HepG2 (cell line): ENCODE data around the gene DHRS13. TPM values are rescaled to one million over a fixed set of nuclear protein-coding genes. Genes with fewer than 3 reads are reported as not detected.
A peak's percentile ranks its signal among the peaks of the same experiment; 100 is the strongest.

Experiments
- HCFC1 ChIP-seq: fragments of 150-350 bp; IDR thresholded peaks from 2 replicates; pipeline ENCODE4 v1.6.1; 2014; ENCODE audit warnings: low read depth, low read length
- RARA ChIP-seq: IDR thresholded peaks from 2 replicates; pipeline ENCODE4 v1.6.1; 2016; ENCODE audit warnings: missing genetic modification reagents, missing compliant biosample characterization
- SAP130 ChIP-seq: IDR thresholded peaks from 2 replicates; pipeline ENCODE4 v1.6.1; 2016; ENCODE audit warnings: low read depth
- ZBTB1 ChIP-seq: sonication (generic); formaldehyde crosslinking; IDR thresholded peaks from 2 replicates; pipeline ENCODE4 v1.4.0; 2020; ENCODE audit warnings: missing genetic modification reagents, borderline replicate concordance
- polyA plus RNA-seq, 8 experiments: library from polyadenylated mRNA; depleted of rRNA in 3 of 8; stranded (reverse) in 7 of 8; unstranded in 1 of 8; fragments of >200 nt; fragmentation: Illumina TruSeq in 4 of 8; extraction: Trizol in 4 of 8; gene quantifications; 2 replicates each; pipeline versions ENCODE4 v1.2.1 to v1.2.3, GENCODE V29; 2011 to 2016; ENCODE audit warnings: low read depth in 4 of 8, missing spikeins in 1 of 8, mixed read lengths in 1 of 8; ENCODE audit not compliant: insufficient read depth in 1 of 8
- total RNA-seq, 5 experiments: library from RNA; depleted of rRNA; stranded (reverse); fragments of >200 nt; fragmentation: Illumina TruSeq; extraction: Trizol; gene quantifications; 2 replicates each; pipeline ENCODE4 v1.2.3, GENCODE V29; 2016; ENCODE audit warnings: low read depth in 1 of 5
- TF ChIP-seq, protein P1 (sequence below): sonication (generic); formaldehyde crosslinking; IDR thresholded peaks from 2 replicates; pipeline ENCODE4 v1.4.0; 2020; ENCODE audit warnings: mild to moderate bottlenecking, missing genetic modification reagents
- TF ChIP-seq, protein P2 (sequence below): sonication (generic); formaldehyde crosslinking; IDR thresholded peaks from 2 replicates; pipeline ENCODE4; 2020; ENCODE audit warnings: missing genetic modification reagents, mild to moderate bottlenecking, borderline replicate concordance
- TF ChIP-seq, protein P3 (sequence below): sonication (generic); formaldehyde crosslinking; IDR thresholded peaks from 2 replicates; pipeline ENCODE4 v1.5.1; 2020; ENCODE audit warnings: mild to moderate bottlenecking, missing genetic modification reagents, moderate library complexity
- TF ChIP-seq, protein P4 (sequence below): sonication (generic); formaldehyde crosslinking; IDR thresholded peaks from 2 replicates; pipeline ENCODE4 v1.4.0; 2020; ENCODE audit warnings: missing genetic modification reagents
- TF ChIP-seq, protein P5 (sequence below): sonication (generic); formaldehyde crosslinking; IDR thresholded peaks from 2 replicates; pipeline ENCODE4 v1.8.0; 2022; ENCODE audit warnings: missing genetic modification reagents, mild to moderate bottlenecking, moderate library complexity, borderline replicate concordance
- TF ChIP-seq, protein P6 (sequence below): sonication (generic); formaldehyde crosslinking; conservative IDR thresholded peaks from 2 replicates; pipeline ENCODE4 v1.4.0; 2020; ENCODE audit warnings: missing genetic modification reagents

The DHRS13 gene
- total and polyA plus RNA-seq, 2 of the 13 experiments (the other 11 are each of a cell fraction or from before 2014, with no cell fraction given): 11.8 to 12.6 TPM

DNA sequence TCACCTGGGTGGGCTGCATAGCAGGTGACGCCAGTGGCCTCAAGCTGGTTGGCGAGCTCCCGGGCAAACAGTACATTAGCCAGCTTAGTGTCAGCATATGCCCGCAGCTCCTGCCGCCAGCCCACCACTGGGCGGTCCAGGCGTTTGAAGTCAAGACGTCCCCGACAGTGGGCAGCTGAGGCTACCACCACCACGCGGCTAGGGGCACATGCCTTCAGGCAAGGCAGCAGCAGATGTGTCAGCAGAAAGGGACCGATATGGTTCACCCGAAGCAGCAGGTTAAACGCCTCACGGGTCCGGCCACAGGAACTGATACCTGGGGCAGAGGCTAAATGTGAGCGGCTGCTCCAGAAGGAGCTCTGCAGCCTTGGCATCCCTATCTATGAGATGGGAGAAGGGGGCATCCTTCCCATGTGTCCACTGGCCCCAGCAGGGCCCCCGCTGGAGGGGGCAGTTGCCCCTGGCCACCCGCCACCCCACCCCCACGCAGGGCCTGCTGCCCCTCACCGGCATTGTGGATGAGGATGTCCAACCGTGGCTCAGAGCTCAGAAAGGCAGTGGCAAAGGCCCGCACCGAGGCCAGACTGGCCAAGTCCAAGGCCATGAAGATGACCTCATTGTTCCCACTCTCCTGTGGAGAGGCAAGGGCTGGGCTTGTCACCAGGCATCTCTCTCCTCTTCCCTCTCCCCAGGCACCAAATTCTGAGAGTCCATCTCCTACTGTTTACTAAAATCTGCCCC is 1.7 kb downstream of the DHRS13 start (continued):
- TF ChIP-seq RARA: peak; percentile 81
- no peak for TF ChIP-seq ZBTB1 (CRISPR knock-in tag)
- TF ChIP-seq, protein P1, sequence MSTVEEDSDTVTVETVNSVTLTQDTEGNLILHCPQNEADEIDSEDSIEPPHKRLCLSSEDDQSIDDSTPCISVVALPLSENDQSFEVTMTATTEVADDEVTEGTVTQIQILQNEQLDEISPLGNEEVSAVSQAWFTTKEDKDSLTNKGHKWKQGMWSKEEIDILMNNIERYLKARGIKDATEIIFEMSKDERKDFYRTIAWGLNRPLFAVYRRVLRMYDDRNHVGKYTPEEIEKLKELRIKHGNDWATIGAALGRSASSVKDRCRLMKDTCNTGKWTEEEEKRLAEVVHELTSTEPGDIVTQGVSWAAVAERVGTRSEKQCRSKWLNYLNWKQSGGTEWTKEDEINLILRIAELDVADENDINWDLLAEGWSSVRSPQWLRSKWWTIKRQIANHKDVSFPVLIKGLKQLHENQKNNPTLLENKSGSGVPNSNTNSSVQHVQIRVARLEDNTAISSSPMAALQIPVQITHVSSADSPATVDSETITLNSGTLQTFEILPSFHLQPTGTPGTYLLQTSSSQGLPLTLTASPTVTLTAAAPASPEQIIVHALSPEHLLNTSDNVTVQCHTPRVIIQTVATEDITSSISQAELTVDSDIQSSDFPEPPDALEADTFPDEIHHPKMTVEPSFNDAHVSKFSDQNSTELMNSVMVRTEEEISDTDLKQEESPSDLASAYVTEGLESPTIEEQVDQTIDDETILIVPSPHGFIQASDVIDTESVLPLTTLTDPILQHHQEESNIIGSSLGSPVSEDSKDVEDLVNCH: no peak
- TF ChIP-seq, protein P2, sequence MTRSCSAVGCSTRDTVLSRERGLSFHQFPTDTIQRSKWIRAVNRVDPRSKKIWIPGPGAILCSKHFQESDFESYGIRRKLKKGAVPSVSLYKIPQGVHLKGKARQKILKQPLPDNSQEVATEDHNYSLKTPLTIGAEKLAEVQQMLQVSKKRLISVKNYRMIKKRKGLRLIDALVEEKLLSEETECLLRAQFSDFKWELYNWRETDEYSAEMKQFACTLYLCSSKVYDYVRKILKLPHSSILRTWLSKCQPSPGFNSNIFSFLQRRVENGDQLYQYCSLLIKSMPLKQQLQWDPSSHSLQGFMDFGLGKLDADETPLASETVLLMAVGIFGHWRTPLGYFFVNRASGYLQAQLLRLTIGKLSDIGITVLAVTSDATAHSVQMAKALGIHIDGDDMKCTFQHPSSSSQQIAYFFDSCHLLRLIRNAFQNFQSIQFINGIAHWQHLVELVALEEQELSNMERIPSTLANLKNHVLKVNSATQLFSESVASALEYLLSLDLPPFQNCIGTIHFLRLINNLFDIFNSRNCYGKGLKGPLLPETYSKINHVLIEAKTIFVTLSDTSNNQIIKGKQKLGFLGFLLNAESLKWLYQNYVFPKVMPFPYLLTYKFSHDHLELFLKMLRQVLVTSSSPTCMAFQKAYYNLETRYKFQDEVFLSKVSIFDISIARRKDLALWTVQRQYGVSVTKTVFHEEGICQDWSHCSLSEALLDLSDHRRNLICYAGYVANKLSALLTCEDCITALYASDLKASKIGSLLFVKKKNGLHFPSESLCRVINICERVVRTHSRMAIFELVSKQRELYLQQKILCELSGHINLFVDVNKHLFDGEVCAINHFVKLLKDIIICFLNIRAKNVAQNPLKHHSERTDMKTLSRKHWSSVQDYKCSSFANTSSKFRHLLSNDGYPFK (CRISPR knock-in tag): no peak
- TF ChIP-seq, protein P3, sequence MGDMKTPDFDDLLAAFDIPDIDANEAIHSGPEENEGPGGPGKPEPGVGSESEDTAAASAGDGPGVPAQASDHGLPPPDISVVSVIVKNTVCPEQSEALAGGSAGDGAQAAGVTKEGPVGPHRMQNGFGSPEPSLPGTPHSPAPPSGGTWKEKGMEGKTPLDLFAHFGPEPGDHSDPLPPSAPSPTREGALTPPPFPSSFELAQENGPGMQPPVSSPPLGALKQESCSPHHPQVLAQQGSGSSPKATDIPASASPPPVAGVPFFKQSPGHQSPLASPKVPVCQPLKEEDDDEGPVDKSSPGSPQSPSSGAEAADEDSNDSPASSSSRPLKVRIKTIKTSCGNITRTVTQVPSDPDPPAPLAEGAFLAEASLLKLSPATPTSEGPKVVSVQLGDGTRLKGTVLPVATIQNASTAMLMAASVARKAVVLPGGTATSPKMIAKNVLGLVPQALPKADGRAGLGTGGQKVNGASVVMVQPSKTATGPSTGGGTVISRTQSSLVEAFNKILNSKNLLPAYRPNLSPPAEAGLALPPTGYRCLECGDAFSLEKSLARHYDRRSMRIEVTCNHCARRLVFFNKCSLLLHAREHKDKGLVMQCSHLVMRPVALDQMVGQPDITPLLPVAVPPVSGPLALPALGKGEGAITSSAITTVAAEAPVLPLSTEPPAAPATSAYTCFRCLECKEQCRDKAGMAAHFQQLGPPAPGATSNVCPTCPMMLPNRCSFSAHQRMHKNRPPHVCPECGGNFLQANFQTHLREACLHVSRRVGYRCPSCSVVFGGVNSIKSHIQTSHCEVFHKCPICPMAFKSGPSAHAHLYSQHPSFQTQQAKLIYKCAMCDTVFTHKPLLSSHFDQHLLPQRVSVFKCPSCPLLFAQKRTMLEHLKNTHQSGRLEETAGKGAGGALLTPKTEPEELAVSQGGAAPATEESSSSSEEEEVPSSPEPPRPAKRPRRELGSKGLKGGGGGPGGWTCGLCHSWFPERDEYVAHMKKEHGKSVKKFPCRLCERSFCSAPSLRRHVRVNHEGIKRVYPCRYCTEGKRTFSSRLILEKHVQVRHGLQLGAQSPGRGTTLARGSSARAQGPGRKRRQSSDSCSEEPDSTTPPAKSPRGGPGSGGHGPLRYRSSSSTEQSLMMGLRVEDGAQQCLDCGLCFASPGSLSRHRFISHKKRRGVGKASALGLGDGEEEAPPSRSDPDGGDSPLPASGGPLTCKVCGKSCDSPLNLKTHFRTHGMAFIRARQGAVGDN (CRISPR knock-in tag): peak; percentile 52
- TF ChIP-seq, protein P4, sequence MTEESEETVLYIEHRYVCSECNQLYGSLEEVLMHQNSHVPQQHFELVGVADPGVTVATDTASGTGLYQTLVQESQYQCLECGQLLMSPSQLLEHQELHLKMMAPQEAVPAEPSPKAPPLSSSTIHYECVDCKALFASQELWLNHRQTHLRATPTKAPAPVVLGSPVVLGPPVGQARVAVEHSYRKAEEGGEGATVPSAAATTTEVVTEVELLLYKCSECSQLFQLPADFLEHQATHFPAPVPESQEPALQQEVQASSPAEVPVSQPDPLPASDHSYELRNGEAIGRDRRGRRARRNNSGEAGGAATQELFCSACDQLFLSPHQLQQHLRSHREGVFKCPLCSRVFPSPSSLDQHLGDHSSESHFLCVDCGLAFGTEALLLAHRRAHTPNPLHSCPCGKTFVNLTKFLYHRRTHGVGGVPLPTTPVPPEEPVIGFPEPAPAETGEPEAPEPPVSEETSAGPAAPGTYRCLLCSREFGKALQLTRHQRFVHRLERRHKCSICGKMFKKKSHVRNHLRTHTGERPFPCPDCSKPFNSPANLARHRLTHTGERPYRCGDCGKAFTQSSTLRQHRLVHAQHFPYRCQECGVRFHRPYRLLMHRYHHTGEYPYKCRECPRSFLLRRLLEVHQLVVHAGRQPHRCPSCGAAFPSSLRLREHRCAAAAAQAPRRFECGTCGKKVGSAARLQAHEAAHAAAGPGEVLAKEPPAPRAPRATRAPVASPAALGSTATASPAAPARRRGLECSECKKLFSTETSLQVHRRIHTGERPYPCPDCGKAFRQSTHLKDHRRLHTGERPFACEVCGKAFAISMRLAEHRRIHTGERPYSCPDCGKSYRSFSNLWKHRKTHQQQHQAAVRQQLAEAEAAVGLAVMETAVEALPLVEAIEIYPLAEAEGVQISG (CRISPR knock-in tag): peak; percentile 14; the same call in 1 of the 2 replicates
- no peak for TF ChIP-seq HCFC1
- TF ChIP-seq SAP130 (CRISPR knock-in tag): peak; percentile 52
- TF ChIP-seq, protein P5, sequence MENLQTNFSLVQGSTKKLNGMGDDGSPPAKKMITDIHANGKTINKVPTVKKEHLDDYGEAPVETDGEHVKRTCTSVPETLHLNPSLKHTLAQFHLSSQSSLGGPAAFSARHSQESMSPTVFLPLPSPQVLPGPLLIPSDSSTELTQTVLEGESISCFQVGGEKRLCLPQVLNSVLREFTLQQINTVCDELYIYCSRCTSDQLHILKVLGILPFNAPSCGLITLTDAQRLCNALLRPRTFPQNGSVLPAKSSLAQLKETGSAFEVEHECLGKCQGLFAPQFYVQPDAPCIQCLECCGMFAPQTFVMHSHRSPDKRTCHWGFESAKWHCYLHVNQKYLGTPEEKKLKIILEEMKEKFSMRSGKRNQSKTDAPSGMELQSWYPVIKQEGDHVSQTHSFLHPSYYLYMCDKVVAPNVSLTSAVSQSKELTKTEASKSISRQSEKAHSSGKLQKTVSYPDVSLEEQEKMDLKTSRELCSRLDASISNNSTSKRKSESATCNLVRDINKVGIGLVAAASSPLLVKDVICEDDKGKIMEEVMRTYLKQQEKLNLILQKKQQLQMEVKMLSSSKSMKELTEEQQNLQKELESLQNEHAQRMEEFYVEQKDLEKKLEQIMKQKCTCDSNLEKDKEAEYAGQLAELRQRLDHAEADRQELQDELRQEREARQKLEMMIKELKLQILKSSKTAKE (CRISPR knock-in tag): peak; percentile 67; the same call in 1 of the 2 replicates
- TF ChIP-seq, protein P6, sequence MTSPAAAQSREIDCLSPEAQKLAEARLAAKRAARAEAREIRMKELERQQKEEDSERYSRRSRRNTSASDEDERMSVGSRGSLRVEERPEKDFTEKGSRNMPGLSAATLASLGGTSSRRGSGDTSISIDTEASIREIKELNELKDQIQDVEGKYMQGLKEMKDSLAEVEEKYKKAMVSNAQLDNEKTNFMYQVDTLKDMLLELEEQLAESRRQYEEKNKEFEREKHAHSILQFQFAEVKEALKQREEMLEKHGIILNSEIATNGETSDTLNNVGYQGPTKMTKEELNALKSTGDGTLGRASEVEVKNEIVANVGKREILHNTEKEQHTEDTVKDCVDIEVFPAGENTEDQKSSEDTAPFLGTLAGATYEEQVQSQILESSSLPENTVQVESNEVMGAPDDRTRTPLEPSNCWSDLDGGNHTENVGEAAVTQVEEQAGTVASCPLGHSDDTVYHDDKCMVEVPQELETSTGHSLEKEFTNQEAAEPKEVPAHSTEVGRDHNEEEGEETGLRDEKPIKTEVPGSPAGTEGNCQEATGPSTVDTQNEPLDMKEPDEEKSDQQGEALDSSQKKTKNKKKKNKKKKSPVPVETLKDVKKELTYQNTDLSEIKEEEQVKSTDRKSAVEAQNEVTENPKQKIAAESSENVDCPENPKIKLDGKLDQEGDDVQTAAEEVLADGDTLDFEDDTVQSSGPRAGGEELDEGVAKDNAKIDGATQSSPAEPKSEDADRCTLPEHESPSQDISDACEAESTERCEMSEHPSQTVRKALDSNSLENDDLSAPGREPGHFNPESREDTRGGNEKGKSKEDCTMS (CRISPR knock-in tag): no peak
